ENCODE measurements around the gene CNPY3.

DNA sequence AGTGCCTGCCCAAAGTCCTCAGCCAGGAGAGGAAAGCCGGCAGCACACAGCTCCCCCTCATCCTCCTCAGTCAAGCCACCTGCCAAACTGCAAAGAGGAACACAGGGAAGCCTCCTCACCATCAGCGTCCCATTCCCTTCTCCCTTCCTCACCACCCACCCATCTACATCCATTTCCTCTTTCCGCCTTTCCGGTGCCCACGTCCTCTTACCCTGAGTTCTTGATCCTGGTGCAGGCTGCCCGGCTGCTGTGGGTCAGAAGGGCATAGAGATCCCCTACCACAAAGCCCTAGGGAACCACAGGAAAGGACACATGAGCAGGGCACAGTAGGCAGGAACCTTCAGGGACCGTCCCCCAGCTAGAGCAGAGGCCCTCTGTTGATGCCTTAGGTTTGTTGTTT, 37.3 kb downstream of the CNPY3 start:
- TF ChIP-seq, protein P1, sequence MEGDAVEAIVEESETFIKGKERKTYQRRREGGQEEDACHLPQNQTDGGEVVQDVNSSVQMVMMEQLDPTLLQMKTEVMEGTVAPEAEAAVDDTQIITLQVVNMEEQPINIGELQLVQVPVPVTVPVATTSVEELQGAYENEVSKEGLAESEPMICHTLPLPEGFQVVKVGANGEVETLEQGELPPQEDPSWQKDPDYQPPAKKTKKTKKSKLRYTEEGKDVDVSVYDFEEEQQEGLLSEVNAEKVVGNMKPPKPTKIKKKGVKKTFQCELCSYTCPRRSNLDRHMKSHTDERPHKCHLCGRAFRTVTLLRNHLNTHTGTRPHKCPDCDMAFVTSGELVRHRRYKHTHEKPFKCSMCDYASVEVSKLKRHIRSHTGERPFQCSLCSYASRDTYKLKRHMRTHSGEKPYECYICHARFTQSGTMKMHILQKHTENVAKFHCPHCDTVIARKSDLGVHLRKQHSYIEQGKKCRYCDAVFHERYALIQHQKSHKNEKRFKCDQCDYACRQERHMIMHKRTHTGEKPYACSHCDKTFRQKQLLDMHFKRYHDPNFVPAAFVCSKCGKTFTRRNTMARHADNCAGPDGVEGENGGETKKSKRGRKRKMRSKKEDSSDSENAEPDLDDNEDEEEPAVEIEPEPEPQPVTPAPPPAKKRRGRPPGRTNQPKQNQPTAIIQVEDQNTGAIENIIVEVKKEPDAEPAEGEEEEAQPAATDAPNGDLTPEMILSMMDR (IDR thresholded peaks at IDR 0.05), result no peak
- no peak for TF ChIP-seq POLR2A (IDR thresholded peaks at IDR 0.05)

Measured in testis (tissue), 2 donors.